ENCODE results near the gene RASA3.
"Not testable (repeated sequence)": the region's sequence is repeated elsewhere in the genome, so short reads cannot be mapped to it uniquely, and the experiment has no call there.

The RASA3 gene

GRCh38 chr13:113991191-113991669 is 141.2 kb downstream of the RASA3 start:
- Histone ChIP-seq H3K27ac (no peak overlapping the region), H4K20me1 (no peaks in the 10 kb centered on the region), H3K9ac (no peak overlapping the region), H3K9me3 (0 out of 2 replicates have a peak, but pooled peaks cover 13% of the 10 kb centered on the region), H3K4me1 (peaks cover 12% of the 10 kb centered on the region), H3K4me2 (no peak overlapping the region; the same call in 1 of the 2 replicates), H3K27me3 (no peaks in the 10 kb centered on the region), H3K4me3 (no peak overlapping the region), H3K36me3 (peaks cover 67% of the 10 kb centered on the region)
- no peak for TF ChIP-seq Cebpa-rat (IDR thresholded peaks at IDR 0.05)

DNA sequence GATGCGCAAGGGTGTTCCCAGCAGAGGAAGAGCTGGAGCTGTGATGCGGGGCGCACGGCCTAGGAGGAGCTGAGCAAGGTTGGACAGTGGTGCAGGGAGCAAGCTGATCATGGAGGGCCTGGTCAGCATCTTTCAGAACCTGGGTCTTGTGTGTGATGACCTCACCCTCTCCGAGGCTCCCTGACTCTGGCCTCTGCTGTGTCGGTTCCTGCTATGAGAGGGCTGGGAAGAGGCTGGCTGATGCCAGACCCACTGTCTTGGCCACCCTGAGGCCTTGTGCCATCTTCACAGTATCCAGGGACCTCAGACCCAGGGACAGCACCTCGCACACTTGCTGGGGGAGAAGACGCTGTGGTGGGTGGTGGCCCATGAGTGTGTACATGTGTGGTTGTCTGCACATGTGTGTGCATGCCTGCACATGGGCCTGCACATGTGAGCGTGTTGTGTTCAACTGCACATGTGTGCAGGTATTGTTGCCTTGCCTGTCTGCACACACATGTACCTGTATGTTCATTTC is 142.0 kb downstream of the RASA3 start:
- H4K20me1 ChIP-seq = no peaks in the 10 kb centered on the region
- H3K4me2 ChIP-seq = peak overlapping the region; percentile 39
- H3K4me1 ChIP-seq = peaks cover 12% of the 10 kb centered on the region
- H3K27me3 ChIP-seq = no peaks in the 10 kb centered on the region
- no peak overlapping the region for H3K4me3 ChIP-seq
- no peak overlapping the region for H3K9ac ChIP-seq
- H3K27ac ChIP-seq = 0 out of 2 replicates have a peak overlapping the region, but pooled peaks have one; percentile 13
- H3K9me3 ChIP-seq = 0 out of 2 replicates have a peak, but pooled peaks cover 13% of the 10 kb centered on the region
- no peak for TF ChIP-seq Cebpa-rat (IDR thresholded peaks at IDR 0.05)
- H3K36me3 ChIP-seq = peaks cover 63% of the 10 kb centered on the region

DNA sequence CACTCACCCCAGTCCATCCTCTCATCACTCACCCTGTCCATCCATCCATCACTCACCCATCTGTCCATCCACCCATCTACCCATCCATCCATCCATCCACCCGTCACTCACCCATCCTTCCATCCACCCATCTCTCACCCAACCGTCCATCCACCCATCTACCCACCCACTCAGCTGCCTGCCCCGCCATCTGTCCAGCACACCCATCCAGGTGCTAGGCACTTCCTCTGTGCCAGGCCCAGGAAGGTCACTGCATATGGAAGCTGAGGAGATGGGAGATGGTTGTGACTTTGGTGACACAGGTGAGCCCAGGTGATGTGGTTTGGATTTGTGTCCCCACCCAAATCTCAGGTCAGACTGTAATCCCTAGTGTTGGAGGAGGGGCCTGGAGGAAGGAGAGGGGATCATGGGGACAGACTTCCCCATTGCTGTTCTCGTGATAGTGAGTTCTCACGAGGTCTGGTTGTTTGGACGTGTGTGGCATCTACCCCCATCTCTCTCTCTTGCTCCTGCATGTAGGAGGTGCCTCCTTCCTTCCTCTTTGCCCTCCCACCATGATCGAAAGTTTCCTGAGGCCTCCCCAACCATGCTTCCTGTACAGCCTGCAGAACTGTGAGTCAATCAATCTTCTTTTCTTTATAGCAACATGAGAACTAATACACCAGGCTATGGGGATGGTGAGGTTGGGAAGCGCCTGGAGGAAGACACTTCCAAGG is 142.7 kb downstream of the RASA3 start:
- no peak for TF ChIP-seq Cebpa-rat (IDR thresholded peaks at IDR 0.05)
- no peak overlapping the region for H3K9ac ChIP-seq
- peaks cover 12% of the 10 kb centered on the region for H3K4me1 ChIP-seq
- H3K27ac ChIP-seq = 0 out of 2 replicates have a peak overlapping the region, but pooled peaks have one; percentile 13
- H3K36me3 ChIP-seq = peaks cover 56% of the 10 kb centered on the region
- peak overlapping the region; percentile 39 for H3K4me2 ChIP-seq
- no peak overlapping the region for H3K4me3 ChIP-seq
- 0 out of 2 replicates have a peak, but pooled peaks cover 13% of the 10 kb centered on the region for H3K9me3 ChIP-seq
- no peaks in the 10 kb centered on the region for H3K27me3 ChIP-seq
- H4K20me1 ChIP-seq = no peaks in the 10 kb centered on the region

- not testable (repeated sequence) for H3K27ac ChIP-seq, H4K20me1 ChIP-seq, H3K27me3 ChIP-seq, H3K4me2 ChIP-seq, H3K9ac ChIP-seq, H3K4me3 ChIP-seq
- H3K4me1 ChIP-seq = peaks cover 12% of the 10 kb centered on the region
- 0 out of 2 replicates have a peak, but pooled peaks cover 13% of the 10 kb centered on the region for H3K9me3 ChIP-seq
- H3K36me3 ChIP-seq = peaks cover 50% of the 10 kb centered on the region
Observed at GRCh38 chr13:113988859-113989258, 143.6 kb downstream of the RASA3 start.

GRCh38 chr13:113982296-113982661 is 150.1 kb downstream of the RASA3 start:
- Histone ChIP-seq H3K9ac (no peak overlapping the region), H3K4me1 (peaks cover 6% of the 10 kb centered on the region; the same call in 1 of the 2 replicates), H3K4me3 (no peak overlapping the region), H3K9me3 (no peaks in the 10 kb centered on the region), H3K4me2 (no peak overlapping the region), H3K27ac (no peak overlapping the region), H4K20me1 (peaks cover 31% of the 10 kb centered on the region), H3K27me3 (no peaks in the 10 kb centered on the region), H3K36me3 (peaks cover 55% of the 10 kb centered on the region)
- no peak for TF ChIP-seq Cebpa-rat (IDR thresholded peaks at IDR 0.05)

- H3K9me3 ChIP-seq = no peaks in the 10 kb centered on the region
- peaks cover 60% of the 10 kb centered on the region for H3K36me3 ChIP-seq
- H3K4me1 ChIP-seq = peaks cover 6% of the 10 kb centered on the region; the same call in 1 of the 2 replicates
- H3K4me2 ChIP-seq = no peak overlapping the region
- no peak overlapping the region for H3K27ac ChIP-seq
- no peak overlapping the region for H3K9ac ChIP-seq
- H3K27me3 ChIP-seq = no peaks in the 10 kb centered on the region
- no peak for TF ChIP-seq Cebpa-rat (IDR thresholded peaks at IDR 0.05)
- peaks cover 36% of the 10 kb centered on the region for H4K20me1 ChIP-seq
- H3K4me3 ChIP-seq = no peak overlapping the region
Observed at GRCh38 chr13:113981611-113982295, 150.7 kb downstream of the RASA3 start.

- no peak overlapping the region for H3K4me3 ChIP-seq
- H3K36me3 ChIP-seq = peaks cover 64% of the 10 kb centered on the region
- no peak overlapping the region for H3K27ac ChIP-seq
- H3K4me1 ChIP-seq = peaks cover 6% of the 10 kb centered on the region; the same call in 1 of the 2 replicates
- H4K20me1 ChIP-seq = peaks cover 39% of the 10 kb centered on the region
- no peak for TF ChIP-seq Cebpa-rat (IDR thresholded peaks at IDR 0.05)
- H3K27me3 ChIP-seq = no peaks in the 10 kb centered on the region
- no peak overlapping the region for H3K4me2 ChIP-seq
- H3K9ac ChIP-seq = no peak overlapping the region
- H3K9me3 ChIP-seq = no peaks in the 10 kb centered on the region
Observed at GRCh38 chr13:113981194-113981605, 151.2 kb downstream of the RASA3 start.

DNA sequence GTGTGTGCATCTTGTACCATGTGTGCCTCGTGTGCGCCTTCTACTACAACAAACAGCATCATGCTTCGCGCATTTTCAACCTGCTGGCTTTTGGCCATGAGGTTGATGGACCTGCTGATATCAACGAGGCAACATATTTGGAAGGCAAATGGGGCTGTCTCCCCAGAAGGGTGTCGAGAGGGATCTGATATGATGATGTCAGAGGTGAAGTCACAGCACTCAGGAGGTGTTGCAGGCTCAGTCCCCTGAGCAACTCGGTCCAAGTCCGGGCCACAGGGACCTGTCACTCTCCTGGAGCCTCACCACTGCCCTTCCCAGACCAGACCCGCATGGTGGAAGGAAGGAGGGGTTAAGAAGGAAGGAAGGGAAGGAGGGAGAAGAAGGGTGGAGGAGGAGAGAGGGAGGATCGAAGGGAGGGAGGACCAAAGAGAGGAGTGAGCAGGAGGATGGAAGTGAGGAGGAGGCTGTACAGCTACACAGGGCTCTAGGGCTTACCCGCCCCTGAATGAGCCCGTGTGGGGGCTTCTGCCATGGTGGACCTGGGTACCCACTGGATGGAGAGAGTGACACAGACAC is 151.8 kb downstream of the RASA3 start:
- Histone ChIP-seq H3K9ac (no peak overlapping the region), H3K4me1 (peaks cover 6% of the 10 kb centered on the region; the same call in 1 of the 2 replicates), H3K4me2 (no peak overlapping the region), H4K20me1 (peaks cover 43% of the 10 kb centered on the region), H3K4me3 (no peak overlapping the region), H3K9me3 (no peaks in the 10 kb centered on the region), H3K36me3 (peaks cover 69% of the 10 kb centered on the region), H3K27me3 (no peaks in the 10 kb centered on the region), H3K27ac (no peak overlapping the region)
- TF ChIP-seq Cebpa-rat (IDR thresholded peaks at IDR 0.05) = no peak

DNA sequence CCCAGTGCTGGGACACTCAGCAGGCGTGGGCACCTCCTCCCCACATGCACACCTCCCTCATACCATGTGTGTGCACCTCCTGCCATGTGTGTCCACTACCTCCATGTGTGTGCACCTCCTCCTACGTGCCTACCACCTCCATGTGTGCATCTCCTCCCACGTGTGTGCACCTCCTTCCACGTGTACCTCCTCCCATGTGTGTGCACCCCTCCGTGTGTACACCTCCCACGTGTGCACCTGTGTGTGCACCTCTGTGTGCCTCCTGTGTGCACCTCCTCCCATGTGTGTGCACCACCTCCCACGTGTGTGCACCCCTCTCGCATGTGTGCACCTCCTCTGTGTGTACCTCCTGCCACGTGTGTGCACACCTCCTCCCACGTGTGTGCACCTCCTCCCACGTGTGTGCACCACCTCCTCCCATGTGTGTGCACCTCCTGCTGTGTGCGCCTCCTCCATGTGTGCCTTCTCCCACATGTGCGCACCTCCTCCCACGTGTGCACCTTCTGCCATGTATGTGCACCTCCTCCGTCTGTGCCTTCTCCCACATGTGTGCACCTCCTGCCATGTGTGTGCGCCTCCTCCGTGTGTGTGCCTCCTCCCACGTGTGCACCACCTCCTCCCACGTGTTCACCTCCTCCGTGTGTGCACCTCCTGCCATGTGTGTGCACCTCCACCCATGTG is 152.5 kb downstream of the RASA3 start:
- Histone ChIP-seq H4K20me1 (peaks cover 47% of the 10 kb centered on the region), H3K27me3 (no peaks in the 10 kb centered on the region), H3K4me3 (no peak overlapping the region), H3K36me3 (peaks cover 75% of the 10 kb centered on the region), H3K27ac (no peak overlapping the region), H3K4me1 (peaks cover 6% of the 10 kb centered on the region; the same call in 1 of the 2 replicates), H3K9me3 (no peaks in the 10 kb centered on the region), H3K9ac (no peak overlapping the region), H3K4me2 (no peak overlapping the region)
- no peak for TF ChIP-seq Cebpa-rat (IDR thresholded peaks at IDR 0.05)
